H9 (cell line): Measurements from ENCODE around the gene DTNB. TPM values are rescaled to one million over a fixed set of nuclear protein-coding genes. Genes with fewer than 3 reads are reported as not detected.

Experiments used
- DNase-seq: peaks from one replicate; pipeline ENCODE4 v3.0.0-alpha.2; 2017
- H2AFZ ChIP-seq: one replicate; pipeline ENCODE4 v1.6.1; 2013; ENCODE audit warnings: mild to moderate bottlenecking, low read length, control low read depth, moderate library complexity
- H2AK5ac ChIP-seq: 2 replicates; pipeline ENCODE4 v1.6.1; 2013; ENCODE audit warnings: low read length, control low read depth, mixed read lengths; ENCODE audit not compliant: insufficient read length
- H2BK120ac ChIP-seq: one replicate; pipeline ENCODE4 v1.6.1; 2013; ENCODE audit warnings: low read depth, mild to moderate bottlenecking, low read length, control low read depth, inconsistent platforms; ENCODE audit not compliant: poor library complexity, severe bottlenecking
- H2BK12ac ChIP-seq: 2 replicates; pipeline ENCODE4 v1.6.1; 2013; ENCODE audit warnings: low read length, control low read depth, mixed read lengths, low read depth; ENCODE audit not compliant: insufficient read length
- H2BK15ac ChIP-seq: 2 replicates; pipeline ENCODE4 v1.6.1; 2013; ENCODE audit warnings: low read depth, low read length, control low read depth
- H2BK20ac ChIP-seq: one replicate; pipeline ENCODE4 v1.6.1; 2013; ENCODE audit warnings: low read depth, mild to moderate bottlenecking, low read length, control low read depth, inconsistent platforms; ENCODE audit not compliant: poor library complexity, severe bottlenecking
- H2BK5ac ChIP-seq: 2 replicates; pipeline ENCODE4 v1.6.1; 2013; ENCODE audit warnings: low read length, control low read depth, mixed read lengths; ENCODE audit not compliant: insufficient read length
- H3K14ac ChIP-seq: 2 replicates; pipeline ENCODE4 v1.6.1; 2013; ENCODE audit warnings: low read length, control low read depth; ENCODE audit not compliant: insufficient read depth
- H3K18ac ChIP-seq: 2 replicates; pipeline ENCODE4 v1.6.1; 2013; ENCODE audit warnings: low read depth, mild to moderate bottlenecking, mixed read lengths, low read length, control low read depth; ENCODE audit not compliant: insufficient read length
- H3K23ac ChIP-seq: 2 replicates; pipeline ENCODE4 v1.6.1; 2013; ENCODE audit warnings: low read length, control low read depth, mixed read lengths, low read depth; ENCODE audit not compliant: insufficient read length
- H3K23me2 ChIP-seq: 2 replicates; pipeline ENCODE4 v1.6.1; 2013; ENCODE audit warnings: low read depth, mild to moderate bottlenecking, mixed read lengths, low read length, control low read depth; ENCODE audit not compliant: insufficient read length, poor library complexity, severe bottlenecking
- H3K27ac ChIP-seq: 2 replicates; pipeline ENCODE4 v1.5.1; 2013; ENCODE audit warnings: low read length, control low read depth, mixed read lengths, low read depth; ENCODE audit not compliant: insufficient read length
- H3K27me3 ChIP-seq: 2 replicates; pipeline ENCODE4 v1.6.1; 2013; ENCODE audit warnings: low read length, control low read depth, inconsistent platforms; ENCODE audit not compliant: insufficient read depth
- H3K4ac ChIP-seq: 2 replicates; pipeline ENCODE4 v1.6.1; 2013; ENCODE audit warnings: low read depth, mild to moderate bottlenecking, control low read depth, inconsistent platforms, low read length, moderate library complexity
- H3K4me1 ChIP-seq: 2 replicates; pipeline ENCODE4 v1.6.1; 2013; ENCODE audit warnings: low read length, control low read depth, inconsistent platforms; ENCODE audit not compliant: insufficient read depth
- H3K4me2 ChIP-seq: 2 replicates; pipeline ENCODE4 v1.6.1; 2013; ENCODE audit warnings: low read length, control low read depth, mixed read lengths; ENCODE audit not compliant: insufficient read length, insufficient read depth
- H3K56ac ChIP-seq: 2 replicates; pipeline ENCODE4 v1.6.1; 2013; ENCODE audit warnings: low read depth, mild to moderate bottlenecking, mixed read lengths, low read length, control low read depth; ENCODE audit not compliant: insufficient read length
- H3K79me1 ChIP-seq: 2 replicates; pipeline ENCODE4 v1.6.1; 2013; ENCODE audit warnings: low read depth, mild to moderate bottlenecking, moderate library complexity, low read length, control low read depth, inconsistent platforms; ENCODE audit not compliant: insufficient read depth, poor library complexity, severe bottlenecking
- H3K79me2 ChIP-seq: 2 replicates; pipeline ENCODE4 v1.6.1; 2013; ENCODE audit warnings: low read length, control low read depth, inconsistent platforms; ENCODE audit not compliant: insufficient read depth
- H3K9ac ChIP-seq: 2 replicates; pipeline ENCODE4 v1.6.1; 2013; ENCODE audit warnings: low read length, control low read depth, mixed read lengths; ENCODE audit not compliant: insufficient read length; ENCODE audit errors: extremely low read depth
- H3K9me3 ChIP-seq: one replicate; pipeline ENCODE4 v1.6.1; 2013; ENCODE audit warnings: low read depth, low read length, inconsistent platforms; ENCODE audit not compliant: control insufficient read depth
- H3T11ph ChIP-seq: one replicate; pipeline ENCODE4 v1.6.1; 2013; ENCODE audit warnings: mild to moderate bottlenecking, low read length, control low read depth, inconsistent platforms
- H4K20me1 ChIP-seq: one replicate; pipeline ENCODE4 v1.6.1; 2013; ENCODE audit not compliant: control insufficient read depth, insufficient read length, insufficient read depth
- H4K5ac ChIP-seq: 2 replicates; pipeline ENCODE4 v1.6.1; 2013; ENCODE audit warnings: low read depth, mild to moderate bottlenecking, mixed read lengths, low read length, control low read depth; ENCODE audit not compliant: insufficient read length
- H4K8ac ChIP-seq: replicated peaks from 2 replicates; pipeline ENCODE4 v1.6.1; 2013; ENCODE audit warnings: low read length, control low read depth, mixed read lengths, low read depth; ENCODE audit not compliant: insufficient read length
- H4K91ac ChIP-seq: 2 replicates; pipeline ENCODE4 v1.6.1; 2013; ENCODE audit warnings: low read depth, mild to moderate bottlenecking, moderate library complexity, mixed read lengths, low read length, control low read depth; ENCODE audit not compliant: insufficient read length
- H3K27ac Mint-ChIP-seq, 3 experiments: 2 replicates in 2 of 3; 3 replicates in 1 of 3; pipeline ENCODE4 v1.8.0; 2020 to 2021; ENCODE audit warnings: mixed read lengths in 3 of 3, mild to moderate bottlenecking in 1 of 3, moderate library complexity in 1 of 3
- H3K27me3 Mint-ChIP-seq: 2 replicates; pipeline ENCODE4 v1.8.0; 2021; ENCODE audit warnings: low read depth, mild to moderate bottlenecking, moderate library complexity, mixed read lengths
- H3K36me3 Mint-ChIP-seq, 3 experiments: 2 replicates in 2 of 3; 3 replicates in 1 of 3; pipeline ENCODE4 v1.8.0; 2020 to 2021; ENCODE audit warnings: low read depth in 3 of 3, mixed read lengths in 3 of 3; ENCODE audit not compliant: insufficient read depth in 1 of 3
- H3K4me1 Mint-ChIP-seq, 2 experiments: 2 replicates each; pipeline ENCODE4 v1.8.0; 2020; ENCODE audit warnings: mixed read lengths in 2 of 2
- H3K4me3 Mint-ChIP-seq, 2 experiments: 2 replicates in 1 of 2; 3 replicates in 1 of 2; pipeline ENCODE4 v1.8.0; 2020 to 2021; ENCODE audit warnings: mild to moderate bottlenecking in 2 of 2, mixed read lengths in 2 of 2, moderate library complexity in 1 of 2
- H3K9me3 Mint-ChIP-seq, 2 experiments: 2 replicates in 1 of 2; 3 replicates in 1 of 2; pipeline ENCODE4 v1.8.0; 2020; ENCODE audit warnings: mild to moderate bottlenecking in 2 of 2, mixed read lengths in 2 of 2, moderate library complexity in 1 of 2
- CTCF ChIP-seq: fragments of 200-600 bp; sonication (generic); conservative IDR thresholded peaks from 3 replicates; pipeline ENCODE4 v1.8.0; 2021; ENCODE audit warnings: antibody characterized with exemption, mild to moderate bottlenecking
- WGBS: extraction: QIAGEN DNeasy Blood & Tissue Kit; methylation state at CpG from one replicate; pipeline ENCODE4 v1.1.7; 2013; ENCODE audit warnings: missing lambda C conversion rate, low lambda C conversion rate, mixed read lengths; ENCODE audit not compliant: insufficient read length; ENCODE audit errors: extremely low coverage; 5-methylcytosine and 5-hydroxymethylcytosine counted together
- total RNA-seq: library from RNA; stranded (reverse); gene quantifications from 2 replicates; pipeline ENCODE4 v1.2.1, GENCODE V29; 2021

The DTNB gene
- total RNA-seq, 1 experiment from 2014 or later, result 26.7 TPM

- Histone ChIP-seq H3K79me2 (no peaks in the 10 kb centered on the region), H4K20me1 (no peaks in the 10 kb centered on the region), H2BK12ac (no peak overlapping the region), H3K79me1 (no peaks in the 10 kb centered on the region), H2BK120ac (no peak overlapping the region), H3K27ac (no peak overlapping the region), H3K23me2 (no peaks in the 10 kb centered on the region), H3K27me3 (no peaks in the 10 kb centered on the region), H2BK15ac (no peak overlapping the region), H3K23ac (no peak overlapping the region), H3K9me3 (no peaks in the 10 kb centered on the region), H4K91ac (no peak overlapping the region), H4K8ac (no peak overlapping the region), H3K9ac (no peak overlapping the region), H3K4me1 (no peaks in the 10 kb centered on the region), H2AFZ (no peak overlapping the region), H3K18ac (no peak overlapping the region), H3K4ac (no peak overlapping the region), H3T11ph (no peak overlapping the region), H3K56ac (no peak overlapping the region), H2AK5ac (no peak overlapping the region), H3K4me2 (no peak overlapping the region), H2BK5ac (no peak overlapping the region), H4K5ac (no peak overlapping the region), H3K14ac (no peak overlapping the region), H2BK20ac (no peak overlapping the region)
- no peaks in the 10 kb centered on the region for H3K27me3 Mint-ChIP-seq
- peaks cover 13 to 16% of the 10 kb centered on the region in 2 experiments for H3K4me1 Mint-ChIP-seq
- DNase-seq, result no peak
- peaks cover 0 to 4% (median 2%) of the 10 kb centered on the region in 3 experiments; a peak in 2 of 7 replicates for H3K36me3 Mint-ChIP-seq
- no peaks in the 10 kb centered on the region for H3K9me3 Mint-ChIP-seq
- WGBS, result no CpG with 5 or more reads among the region's 10 CpGs
- no peak overlapping the region for H3K27ac Mint-ChIP-seq
- no peak overlapping the region for H3K4me3 Mint-ChIP-seq
- no peak for TF ChIP-seq CTCF
Observed at GRCh38 chr2:25582077-25582830, 91.1 kb downstream of the DTNB start.
